ENCODE results near the gene POLR3GL.

POLR3GL gene

DNA sequence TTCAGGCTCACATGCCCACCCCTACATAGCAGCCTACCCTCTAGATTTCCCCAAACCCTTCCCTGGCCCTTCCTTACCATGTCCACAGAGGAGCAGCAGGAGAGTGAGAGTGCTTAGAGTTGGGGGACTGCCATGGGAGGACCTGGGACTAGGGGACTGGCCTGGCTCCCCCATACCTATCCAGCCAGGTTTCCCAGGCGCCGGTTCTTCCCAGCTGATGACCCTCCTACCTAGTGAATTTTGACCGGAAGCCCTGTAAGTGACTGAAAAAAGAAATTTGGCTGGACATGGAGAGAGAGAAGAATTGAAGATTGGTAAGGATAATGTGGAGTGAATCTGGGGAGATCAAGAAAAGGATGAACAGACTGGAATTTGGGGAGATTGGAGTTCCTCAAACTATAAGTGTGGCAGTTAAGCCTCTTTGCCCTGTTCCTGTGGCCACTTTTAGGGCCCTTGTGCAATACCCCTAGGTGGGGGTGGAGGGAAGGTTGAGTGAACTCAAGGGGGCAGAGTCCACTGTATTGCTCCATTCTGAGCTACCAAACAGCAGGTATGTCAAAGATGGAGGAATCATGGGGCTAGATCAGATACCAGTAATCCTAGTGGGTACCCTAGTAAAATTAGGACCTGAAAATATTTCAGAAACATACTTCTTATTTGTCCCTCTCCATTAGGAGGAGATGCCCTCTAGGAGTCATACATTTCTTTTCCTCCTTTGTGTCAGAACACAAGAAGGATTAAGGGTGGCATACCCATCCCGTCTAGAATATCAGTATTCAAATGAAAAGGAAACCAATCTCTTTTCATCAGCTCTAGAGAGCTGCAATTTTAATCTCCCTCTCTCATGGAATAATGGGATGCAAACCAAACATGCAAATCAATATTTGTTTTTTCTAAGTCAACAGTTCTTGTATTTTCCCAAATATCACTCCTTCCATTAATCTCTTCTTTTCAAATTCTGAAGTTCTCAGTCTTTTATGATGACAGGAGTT lies 55.9 kb downstream of the POLR3GL start:
- Histone ChIP-seq H3K23ac (ENCODE audit: low read depth, low read length, poor library complexity) (no peak overlapping the region), H3K4ac (ENCODE audit: low read length) (no peak overlapping the region), H3K9ac (ENCODE audit: low read depth, low read length, poor library complexity) (no peak overlapping the region), H3K79me1 (ENCODE audit: low read depth, low read length) (no peaks in the 10 kb centered on the region), H3K14ac (ENCODE audit: low read length) (no peak overlapping the region), H2BK5ac (ENCODE audit: low read length) (no peak overlapping the region), H3K4me1 (ENCODE audit: control insufficient read depth in 2 of 2, insufficient read depth in 1 of 2, low read depth in 1 of 2, low read length in 2 of 2) (peaks cover 0 to 2% of the 10 kb centered on the region in 2 donors), H4K91ac (ENCODE audit: low read depth, low read length, poor library complexity) (no peak overlapping the region), H2BK15ac (ENCODE audit: low read length) (no peak overlapping the region), H3K27ac (replicated peaks; ENCODE audit: low read length) (no peak overlapping the region), H3K4me3 (ENCODE audit: low read length in 2 of 2) (no peak overlapping the region), H2AK5ac (ENCODE audit: low read depth, low read length) (no peak overlapping the region), H3K36me3 (replicated peaks in 1 of 2; ENCODE audit: control insufficient read depth in 2 of 2, insufficient read depth in 2 of 2, low read length in 2 of 2) (no peaks in the 10 kb centered on the region), H2BK12ac (ENCODE audit: low read length) (no peak overlapping the region), H2BK120ac (ENCODE audit: low read depth, low read length) (no peak overlapping the region), H2AFZ (ENCODE audit: low read length) (no peak overlapping the region), H3K18ac (ENCODE audit: low read length) (no peak overlapping the region), H3K9me3 (replicated peaks in 1 of 2; ENCODE audit: control insufficient read depth in 2 of 2, insufficient read depth in 1 of 2, low read depth in 1 of 2, low read length in 2 of 2) (peaks cover 4 to 12% of the 10 kb centered on the region in 2 donors), H4K8ac (ENCODE audit: low read depth, low read length) (no peak overlapping the region), H3K27me3 (ENCODE audit: control insufficient read depth in 3 of 3, insufficient read depth in 3 of 3, low read depth in 1 of 3, low read length in 3 of 3) (peaks cover 0 to 65% (median 26%) of the 10 kb centered on the region in 3 experiments), H3K4me2 (ENCODE audit: insufficient read depth, low read length, poor library complexity, severe bottlenecking) (no peak overlapping the region)
- WGBS, 2 donors (ENCODE audit: extremely low coverage in 2 of 2, insufficient read length in 2 of 2, insufficient replicate concordance in 1 of 2) = no CpG with 5 or more reads among the region's 4 CpGs
- DNase-seq (ENCODE audit: low spot score) = no peak

DNA sequence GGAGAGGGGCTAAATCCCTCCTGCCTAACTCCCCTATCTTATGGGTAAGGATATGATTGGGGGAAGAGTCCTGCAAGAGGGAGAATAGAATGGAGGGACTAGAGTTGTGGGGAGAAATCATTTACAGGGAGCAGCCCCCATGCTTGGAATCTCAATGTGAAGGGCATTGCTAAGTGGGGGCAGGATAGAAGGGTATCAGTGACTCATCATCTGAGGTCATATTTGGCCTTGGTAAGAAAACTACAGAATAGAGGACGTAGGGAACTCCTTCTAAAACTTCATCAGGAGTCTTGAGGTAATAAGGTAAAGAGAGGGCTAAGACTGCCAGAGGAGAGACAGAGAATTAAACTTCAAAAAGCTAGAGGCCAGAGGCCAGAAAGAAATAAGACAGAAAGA lies 56.6 kb downstream of the POLR3GL start:
- Histone ChIP-seq H4K91ac (ENCODE audit: low read depth, low read length, poor library complexity) (no peak overlapping the region), H3K4me2 (ENCODE audit: insufficient read depth, low read length, poor library complexity, severe bottlenecking) (no peak overlapping the region), H2BK12ac (ENCODE audit: low read length) (no peak overlapping the region), H3K9ac (ENCODE audit: low read depth, low read length, poor library complexity) (no peak overlapping the region), H3K9me3 (replicated peaks in 1 of 2; ENCODE audit: control insufficient read depth in 2 of 2, insufficient read depth in 1 of 2, low read depth in 1 of 2, low read length in 2 of 2) (peaks cover 4 to 12% of the 10 kb centered on the region in 2 donors), H3K36me3 (replicated peaks in 1 of 2; ENCODE audit: control insufficient read depth in 2 of 2, insufficient read depth in 2 of 2, low read length in 2 of 2) (no peaks in the 10 kb centered on the region), H3K4me1 (ENCODE audit: control insufficient read depth in 2 of 2, insufficient read depth in 1 of 2, low read depth in 1 of 2, low read length in 2 of 2) (peaks cover 0 to 2% of the 10 kb centered on the region in 2 donors), H2BK5ac (ENCODE audit: low read length) (no peak overlapping the region), H3K4ac (ENCODE audit: low read length) (no peak overlapping the region), H3K4me3 (ENCODE audit: low read length in 2 of 2) (no peak overlapping the region), H3K27me3 (ENCODE audit: control insufficient read depth in 3 of 3, insufficient read depth in 3 of 3, low read depth in 1 of 3, low read length in 3 of 3) (peaks cover 0 to 66% (median 26%) of the 10 kb centered on the region in 3 experiments), H2AK5ac (ENCODE audit: low read depth, low read length) (no peak overlapping the region), H2BK120ac (ENCODE audit: low read depth, low read length) (no peak overlapping the region), H3K79me1 (ENCODE audit: low read depth, low read length) (no peaks in the 10 kb centered on the region), H2BK15ac (ENCODE audit: low read length) (no peak overlapping the region), H3K14ac (ENCODE audit: low read length) (no peak overlapping the region), H3K27ac (replicated peaks; ENCODE audit: low read length) (no peak overlapping the region), H3K18ac (ENCODE audit: low read length) (no peak overlapping the region), H2AFZ (ENCODE audit: low read length) (no peak overlapping the region), H3K23ac (ENCODE audit: low read depth, low read length, poor library complexity) (no peak overlapping the region), H4K8ac (ENCODE audit: low read depth, low read length) (no peak overlapping the region)
- no peak for DNase-seq (ENCODE audit: low spot score)
- WGBS, 2 donors (ENCODE audit: extremely low coverage in 2 of 2, insufficient read length in 2 of 2, insufficient replicate concordance in 1 of 2) = no CpG with 5 or more reads among the region's 1 CpG

DNA sequence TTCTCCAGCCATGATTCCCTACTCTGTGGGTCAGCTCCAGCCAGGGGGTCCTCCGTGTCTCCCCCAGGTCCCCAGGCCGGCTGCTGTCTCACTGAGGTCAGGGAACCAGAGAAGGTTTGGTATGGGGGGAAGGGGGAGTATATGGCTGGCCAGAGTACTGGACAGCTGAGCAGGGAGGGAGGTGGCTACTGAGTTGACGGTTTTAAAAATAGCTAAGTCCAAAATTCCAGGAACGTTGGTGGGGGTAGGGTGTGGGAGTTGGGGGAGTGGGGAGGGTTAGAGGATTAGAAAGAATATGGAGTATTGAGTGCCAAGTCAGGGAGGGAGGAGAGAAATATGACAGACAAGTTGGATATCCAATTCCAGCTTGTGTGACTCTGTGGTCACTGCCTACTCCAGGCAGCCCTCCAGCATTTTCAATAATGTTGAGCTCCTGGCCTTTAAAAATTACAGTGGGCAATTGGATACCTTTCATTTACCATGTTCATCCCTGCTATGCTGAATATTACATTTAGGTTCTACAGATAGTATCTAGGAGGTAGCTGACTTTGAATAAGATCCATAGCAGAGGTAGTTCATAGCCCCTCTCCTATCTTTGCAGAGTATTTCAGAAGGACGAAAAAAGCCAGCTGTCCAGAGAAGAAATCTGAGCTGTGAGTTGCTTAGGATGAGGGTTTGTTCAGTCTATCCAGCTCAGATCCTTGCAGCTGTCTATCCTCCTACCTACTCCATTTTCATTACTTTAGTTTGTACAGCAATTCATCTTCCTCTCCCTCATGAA lies 57.3 kb downstream of the POLR3GL start, which contains the start of gene HJV:
TSS of gene HJV (minus strand) at position 114 of the 781 bp plus-strand sequence. CDS start 1,504 bp downstream, outside the sequence.
- no peak within 1 kb of the TSS for H3K27ac ChIP-seq (replicated peaks; ENCODE audit: low read length)
- no peak within 1 kb of the TSS for H3K4ac ChIP-seq (ENCODE audit: low read length)
- H2AFZ ChIP-seq (ENCODE audit: low read length) = no peak within 1 kb of the TSS
- peaks cover 4 to 12% of the 10 kb centered on the region in 2 donors for H3K9me3 ChIP-seq (replicated peaks in 1 of 2; ENCODE audit: control insufficient read depth in 2 of 2, insufficient read depth in 1 of 2, low read depth in 1 of 2, low read length in 2 of 2)
- H3K9ac ChIP-seq (ENCODE audit: low read depth, low read length, poor library complexity) = no peak within 1 kb of the TSS
- no peak within 1 kb of the TSS for H2BK120ac ChIP-seq (ENCODE audit: low read depth, low read length)
- no peak within 1 kb of the TSS for H4K8ac ChIP-seq (ENCODE audit: low read depth, low read length)
- no peak within 1 kb of the TSS for H2AK5ac ChIP-seq (ENCODE audit: low read depth, low read length)
- H3K79me1 ChIP-seq (ENCODE audit: low read depth, low read length) = no peaks in the 10 kb centered on the region
- no peak within 1 kb of the TSS for H2BK15ac ChIP-seq (ENCODE audit: low read length)
- H3K27me3 ChIP-seq (ENCODE audit: control insufficient read depth in 3 of 3, insufficient read depth in 3 of 3, low read depth in 1 of 3, low read length in 3 of 3) = peaks cover 0 to 61% (median 26%) of the 10 kb centered on the region in 3 experiments
- no peak within 1 kb of the TSS for H3K14ac ChIP-seq (ENCODE audit: low read length)
- no peak within 1 kb of the TSS for H3K18ac ChIP-seq (ENCODE audit: low read length)
- H2BK12ac ChIP-seq (ENCODE audit: low read length) = no peak within 1 kb of the TSS
- no peak within 1 kb of the TSS for H3K4me2 ChIP-seq (ENCODE audit: insufficient read depth, low read length, poor library complexity, severe bottlenecking)
- peaks cover 0 to 2% of the 10 kb centered on the region in 2 donors for H3K4me1 ChIP-seq (ENCODE audit: control insufficient read depth in 2 of 2, insufficient read depth in 1 of 2, low read depth in 1 of 2, low read length in 2 of 2)
- WGBS, 2 donors (ENCODE audit: extremely low coverage in 2 of 2, insufficient read length in 2 of 2, insufficient replicate concordance in 1 of 2) = 100% methylated on average over 1 of the region's 5 CpGs; no CpG with 5 or more reads in 1 of the 2 donors
- no peak within 1 kb of the TSS for H4K91ac ChIP-seq (ENCODE audit: low read depth, low read length, poor library complexity)
- DNase-seq (ENCODE audit: low spot score) = no peak
- no peak within 1 kb of the TSS for H3K23ac ChIP-seq (ENCODE audit: low read depth, low read length, poor library complexity)
- no peaks in the 10 kb centered on the region for H3K36me3 ChIP-seq (replicated peaks in 1 of 2; ENCODE audit: control insufficient read depth in 2 of 2, insufficient read depth in 2 of 2, low read length in 2 of 2)
- H3K4me3 ChIP-seq (ENCODE audit: low read length in 2 of 2) = no peak within 1 kb of the TSS
- H2BK5ac ChIP-seq (ENCODE audit: low read length) = no peak within 1 kb of the TSS

All from neuronal stem cell (in vitro differentiated cells).